Measurements from ENCODE around the gene DPM2.

The DPM2 gene

GRCh38 chr9:127949827-127950512, 12.3 kb upstream of the DPM2 start:
- DNase-seq (ENCODE audit: low read depth in 2 of 2): no peak
- H3K4me3 ChIP-seq (replicated peaks in 1 of 2; ENCODE audit: low read depth in 2 of 2, low read length in 2 of 2): no peak overlapping the region
- TF ChIP-seq CTCF (IDR thresholded peaks at IDR 0.05; ENCODE audit: low read depth, low read length): no peak

- TF ChIP-seq CTCF (IDR thresholded peaks at IDR 0.05; ENCODE audit: low read depth, low read length): no peak
- no peak overlapping the region for H3K4me3 ChIP-seq (replicated peaks in 1 of 2; ENCODE audit: low read depth in 2 of 2, low read length in 2 of 2)
- no peak for DNase-seq (ENCODE audit: low read depth in 2 of 2)
Observed at GRCh38 chr9:127947841-127948710, 10.4 kb upstream of the DPM2 start.

GRCh38 chr9:127946728-127947127, 9.1 kb upstream of the DPM2 start:
- DNase-seq (ENCODE audit: low read depth in 2 of 2): no peak

GRCh38 chr9:127945942-127946341, 8.3 kb upstream of the DPM2 start:
- no peak overlapping the region for H3K4me3 ChIP-seq (replicated peaks in 1 of 2; ENCODE audit: low read depth in 2 of 2, low read length in 2 of 2)
- DNase-seq (ENCODE audit: low read depth in 2 of 2): no peak
- no peak for TF ChIP-seq CTCF (IDR thresholded peaks at IDR 0.05; ENCODE audit: low read depth, low read length)

More at GRCh38 chr9:127946728-127947127, 9.1 kb upstream of the DPM2 start:
- TF ChIP-seq CTCF (IDR thresholded peaks at IDR 0.05; ENCODE audit: low read depth, low read length): no peak
- no peak overlapping the region for H3K4me3 ChIP-seq (replicated peaks in 1 of 2; ENCODE audit: low read depth in 2 of 2, low read length in 2 of 2)

- H3K4me3 ChIP-seq (replicated peaks in 1 of 2; ENCODE audit: low read depth in 2 of 2, low read length in 2 of 2): no peak overlapping the region
- no peak for TF ChIP-seq CTCF (IDR thresholded peaks at IDR 0.05; ENCODE audit: low read depth, low read length)
- DNase-seq (ENCODE audit: low read depth in 2 of 2): no peak
Observed at GRCh38 chr9:127945338-127945737, 7.7 kb upstream of the DPM2 start.

- no peak for TF ChIP-seq CTCF (IDR thresholded peaks at IDR 0.05; ENCODE audit: low read depth, low read length)
- no peak overlapping the region for H3K4me3 ChIP-seq (replicated peaks in 1 of 2; ENCODE audit: low read depth in 2 of 2, low read length in 2 of 2)
- no peak for DNase-seq (ENCODE audit: low read depth in 2 of 2)
Observed at GRCh38 chr9:127944586-127945218, 7.0 kb upstream of the DPM2 start.
